SK-N-SH treated with all-trans-retinoic acid at 6 μM for 48 hours (cell line): ENCODE results near the gene TNC.

Source experiments
- ATAC-seq: fragments of 200-7000 bp; cut with Tn5 transposase; 3 replicates; pipeline ENCODE4 v1.9.1; 2020; ENCODE audit warnings: mild to moderate bottlenecking, moderate library complexity
- ARNTL ChIP-seq: fragments of 450-650 bp; formaldehyde crosslinking; IDR thresholded peaks from 2 replicates; pipeline ENCODE4 v1.5.0; 2020; ENCODE audit warnings: low read depth, mild to moderate bottlenecking, moderate library complexity, borderline replicate concordance
- CREB5 ChIP-seq: fragments of 250-450 bp; sonication (Bioruptor Pico); IDR thresholded peaks from 2 replicates; pipeline ENCODE4 v1.5.1; 2020; ENCODE audit warnings: low read depth, mild to moderate bottlenecking, moderate library complexity
- CSDC2 ChIP-seq: fragments of 250-450 bp; sonication (Bioruptor Pico); IDR thresholded peaks from 2 replicates; pipeline ENCODE4 v1.5.0; 2020; ENCODE audit warnings: mild to moderate bottlenecking, moderate library complexity
- CSRNP3 ChIP-seq: fragments of 250-450 bp; sonication (Bioruptor Pico); IDR thresholded peaks from 2 replicates; pipeline ENCODE4 v1.5.1; 2021; ENCODE audit warnings: mild to moderate bottlenecking, moderate library complexity
- ESRRG ChIP-seq: fragments of 250-450 bp; sonication (Bioruptor Pico); IDR thresholded peaks from 2 replicates; pipeline ENCODE4 v1.6.1; 2021; ENCODE audit warnings: mild to moderate bottlenecking
- GLIS3 ChIP-seq: fragments of 250-450 bp; sonication (Bioruptor Pico); IDR thresholded peaks from 2 replicates; pipeline ENCODE4 v1.5.0; 2020; ENCODE audit warnings: mild to moderate bottlenecking, moderate library complexity
- ISL1 ChIP-seq: fragments of 250-450 bp; sonication (Bioruptor Pico); IDR thresholded peaks from 2 replicates; pipeline ENCODE4 v2.1.2; 2022; ENCODE audit warnings: mild to moderate bottlenecking, moderate library complexity
- OSR1 ChIP-seq: fragments of 250-450 bp; sonication (Bioruptor Pico); IDR thresholded peaks from 2 replicates; pipeline ENCODE4 v1.8.0; 2022; ENCODE audit warnings: moderate library complexity, mild to moderate bottlenecking, inconsistent platforms
- PATZ1 ChIP-seq: fragments of 250-450 bp; sonication (Bioruptor Pico); IDR thresholded peaks from 2 replicates; pipeline ENCODE4 v1.8.0; 2020; ENCODE audit warnings: mild to moderate bottlenecking, moderate library complexity, borderline replicate concordance
- POU6F1 ChIP-seq: fragments of 250-450 bp; sonication (Bioruptor Pico); IDR thresholded peaks from 2 replicates; pipeline ENCODE4 v1.8.0; 2021; ENCODE audit warnings: low read depth, mild to moderate bottlenecking, moderate library complexity, borderline replicate concordance
- PPARA ChIP-seq: fragments of 250-450 bp; sonication (Bioruptor Pico); IDR thresholded peaks from 2 replicates; pipeline ENCODE4 v1.5.0; 2020; ENCODE audit warnings: mild to moderate bottlenecking, borderline replicate concordance
- RARB ChIP-seq: fragments of 250-450 bp; sonication (Bioruptor Pico); IDR thresholded peaks from 2 replicates; pipeline ENCODE4 v1.8.0; 2021; ENCODE audit warnings: mild to moderate bottlenecking, moderate library complexity
- SNAI2 ChIP-seq: fragments of 250-450 bp; sonication (Bioruptor Pico); IDR thresholded peaks from 2 replicates; pipeline ENCODE4 v1.5.0; 2020; ENCODE audit warnings: mild to moderate bottlenecking, moderate library complexity
- TCF4 ChIP-seq: fragments of 250-450 bp; sonication (Bioruptor Pico); IDR thresholded peaks from 2 replicates; pipeline ENCODE4 v1.8.0; 2021; ENCODE audit warnings: mild to moderate bottlenecking, moderate library complexity, borderline replicate concordance
- TSHZ2 ChIP-seq: fragments of 250-450 bp; sonication (Bioruptor Pico); IDR thresholded peaks from 2 replicates; pipeline ENCODE4 v1.5.0; 2020; ENCODE audit warnings: mild to moderate bottlenecking, moderate library complexity
- ZC3H10 ChIP-seq: fragments of 250-450 bp; sonication (Bioruptor Pico); IDR thresholded peaks from 2 replicates; pipeline ENCODE4 v1.5.1; 2021; ENCODE audit warnings: mild to moderate bottlenecking, moderate library complexity
- ZFP3 ChIP-seq: fragments of 250-450 bp; sonication (Bioruptor Pico); IDR thresholded peaks from 2 replicates; pipeline ENCODE4 v1.5.0; 2020; ENCODE audit warnings: mild to moderate bottlenecking, moderate library complexity
- ZFP30 ChIP-seq: fragments of 450-650 bp; formaldehyde crosslinking; IDR thresholded peaks from 2 replicates; pipeline ENCODE4 v1.5.0; 2022; ENCODE audit warnings: mild to moderate bottlenecking, moderate library complexity
- ZNF565 ChIP-seq: fragments of 450-650 bp; formaldehyde crosslinking; conservative IDR thresholded peaks from 2 replicates; pipeline ENCODE4 v1.5.0; 2020; ENCODE audit warnings: low read depth, mild to moderate bottlenecking, moderate library complexity
- ZNF70 ChIP-seq: fragments of 450-650 bp; formaldehyde crosslinking; IDR thresholded peaks from 2 replicates; pipeline ENCODE4 v1.5.0; 2020; ENCODE audit warnings: mild to moderate bottlenecking, moderate library complexity
- ZNF8 ChIP-seq: fragments of 450-650 bp; formaldehyde crosslinking; IDR thresholded peaks from 2 replicates; pipeline ENCODE4 v1.5.0; 2020; ENCODE audit warnings: mild to moderate bottlenecking, moderate library complexity

TNC gene

GRCh38 chr9:114988962-114989599 is 128.9 kb downstream of the TNC start:
- no peak for ATAC-seq
- TF ChIP-seq ISL1 (no peak), CREB5 (CRISPR knock-in tag) (no peak), ZFP30 (no peak), ARNTL (CRISPR knock-in tag) (no peak), POU6F1 (CRISPR knock-in tag) (no peak), ZNF8 (CRISPR knock-in tag) (no peak), SNAI2 (CRISPR knock-in tag) (no peak), ZFP3 (CRISPR knock-in tag) (no peak), PPARA (CRISPR knock-in tag) (no peak)

GRCh38 chr9:114987116-114987515 is 130.8 kb downstream of the TNC start:
- no peak for ATAC-seq
- TF ChIP-seq OSR1 (CRISPR knock-in tag) (no peak), ZFP3 (CRISPR knock-in tag) (no peak)

- ATAC-seq: no peak
- TF ChIP-seq GLIS3 (CRISPR knock-in tag) (no peak), ESRRG (CRISPR knock-in tag) (no peak), ZNF8 (CRISPR knock-in tag) (no peak), PPARA (CRISPR knock-in tag) (no peak), ZFP3 (CRISPR knock-in tag) (no peak), ARNTL (CRISPR knock-in tag) (no peak), TCF4 (CRISPR knock-in tag) (no peak), ZNF70 (CRISPR knock-in tag) (no peak), CSRNP3 (CRISPR knock-in tag) (no peak), ZC3H10 (CRISPR knock-in tag) (no peak)
These were observed 131.9 kb downstream of the TNC start for GRCh38 chr9:114985959-114986501.

- no peak for ATAC-seq
- TF ChIP-seq ISL1 (no peak), ZC3H10 (CRISPR knock-in tag) (no peak), ESRRG (CRISPR knock-in tag) (no peak), PATZ1 (CRISPR knock-in tag) (no peak), ZFP3 (CRISPR knock-in tag) (no peak), ZFP30 (no peak), RARB (CRISPR knock-in tag) (no peak), ZNF70 (CRISPR knock-in tag) (no peak)
These were observed 136.9 kb downstream of the TNC start for GRCh38 chr9:114981063-114981462.

- no peak for ATAC-seq
- TF ChIP-seq RARB (CRISPR knock-in tag): no peak
- no peak for TF ChIP-seq ESRRG (CRISPR knock-in tag)
- no peak for TF ChIP-seq GLIS3 (CRISPR knock-in tag)
- no peak for TF ChIP-seq ISL1
- TF ChIP-seq ZNF8 (CRISPR knock-in tag): no peak
- TF ChIP-seq TCF4 (CRISPR knock-in tag): no peak
- no peak for TF ChIP-seq TSHZ2 (CRISPR knock-in tag)
- TF ChIP-seq ZNF565 (CRISPR knock-in tag): no peak
- TF ChIP-seq ZFP30: no peak
- no peak for TF ChIP-seq CREB5 (CRISPR knock-in tag)
- TF ChIP-seq CSDC2 (CRISPR knock-in tag): no peak
- no peak for TF ChIP-seq SNAI2 (CRISPR knock-in tag)
These were observed 144.7 kb downstream of the TNC start for GRCh38 chr9:114973216-114973615.
